Measurements from ENCODE around the gene TUBB.

DNA sequence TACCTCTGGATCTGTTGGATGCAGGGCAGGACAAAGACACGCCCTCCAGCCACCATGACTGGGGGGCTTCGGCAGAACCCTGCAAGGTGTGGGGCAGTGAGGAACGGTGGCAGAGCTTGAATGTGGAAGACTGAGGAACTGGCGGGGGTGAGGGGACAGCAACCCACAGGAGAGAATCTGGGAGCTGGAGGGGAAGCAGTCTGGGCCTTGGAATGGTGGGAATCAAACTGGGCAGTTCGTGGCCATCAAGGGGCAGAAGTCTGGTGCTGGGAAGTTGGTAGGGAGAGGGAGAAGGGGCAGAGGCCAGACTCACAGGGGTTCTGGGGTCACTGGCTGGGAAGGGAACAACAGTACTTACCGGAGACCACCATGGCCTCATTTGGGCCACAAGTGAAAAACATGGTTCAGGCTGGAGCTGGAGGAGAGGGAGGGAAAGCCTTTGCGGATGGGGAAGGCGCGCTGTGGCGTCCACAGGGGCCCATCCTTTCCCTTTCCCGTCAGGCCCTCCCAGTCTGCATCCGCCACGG lies 21.7 kb downstream of the TUBB start:
- TF ChIP-seq SUZ12 (IDR thresholded peaks at IDR 0.05; ENCODE audit: extremely low read depth, insufficient read depth, insufficient read length) (no peak), ZNF274 (IDR thresholded peaks at IDR 0.05; ENCODE audit: low read depth, low read length) (no peak), YY1 (IDR thresholded peaks at IDR 0.05; ENCODE audit: insufficient read depth, insufficient read length) (no peak)
